Measurements from ENCODE around the gene ST8SIA6.
"Not testable (repeated sequence)": the region's sequence is repeated elsewhere in the genome, so short reads cannot be mapped to it uniquely, and the experiment has no call there.

Gene ST8SIA6

DNA sequence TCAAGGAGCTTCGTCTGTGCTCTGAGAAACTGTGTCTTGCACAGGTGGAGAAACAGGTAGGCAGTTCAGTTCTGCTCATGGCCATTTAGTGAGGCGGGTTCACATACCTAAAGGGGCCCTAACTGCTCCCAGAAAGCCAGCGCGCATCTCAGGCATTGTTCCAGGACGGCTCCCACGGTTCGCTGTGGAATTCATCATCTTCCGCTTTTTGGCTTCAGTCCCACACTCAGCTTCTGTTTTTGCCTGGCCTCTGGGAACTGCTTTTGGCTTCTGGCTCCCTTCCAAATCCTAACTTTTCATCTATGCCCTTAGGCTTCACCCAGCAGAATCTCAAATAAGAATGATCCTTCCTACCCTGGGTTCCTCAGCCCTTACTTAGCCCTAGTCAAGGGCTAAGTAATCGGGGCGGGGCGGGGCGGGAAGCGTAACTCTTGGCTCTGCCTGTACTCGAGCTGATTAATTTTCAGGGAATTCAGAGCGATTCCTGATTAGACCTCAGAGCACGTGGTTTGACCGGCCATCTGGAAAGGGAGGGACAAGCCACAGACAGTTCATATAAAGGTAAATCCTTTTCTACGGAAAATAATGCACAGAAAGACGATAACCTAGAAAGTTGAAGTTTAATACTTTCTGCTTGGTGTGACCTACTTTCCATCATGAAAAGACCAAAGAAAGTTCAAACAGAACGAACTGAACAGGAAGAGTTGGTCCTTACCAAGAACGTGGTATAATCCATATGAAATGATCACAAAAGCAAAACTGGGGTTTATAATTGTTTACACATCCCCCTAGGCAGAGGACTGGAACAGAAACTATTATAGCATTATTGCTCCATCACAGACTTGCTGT lies 105.7 kb downstream of the ST8SIA6 start:
- no peak for DNase-seq (ENCODE audit: low read depth in 1 of 2, low spot score in 1 of 2)

DNA sequence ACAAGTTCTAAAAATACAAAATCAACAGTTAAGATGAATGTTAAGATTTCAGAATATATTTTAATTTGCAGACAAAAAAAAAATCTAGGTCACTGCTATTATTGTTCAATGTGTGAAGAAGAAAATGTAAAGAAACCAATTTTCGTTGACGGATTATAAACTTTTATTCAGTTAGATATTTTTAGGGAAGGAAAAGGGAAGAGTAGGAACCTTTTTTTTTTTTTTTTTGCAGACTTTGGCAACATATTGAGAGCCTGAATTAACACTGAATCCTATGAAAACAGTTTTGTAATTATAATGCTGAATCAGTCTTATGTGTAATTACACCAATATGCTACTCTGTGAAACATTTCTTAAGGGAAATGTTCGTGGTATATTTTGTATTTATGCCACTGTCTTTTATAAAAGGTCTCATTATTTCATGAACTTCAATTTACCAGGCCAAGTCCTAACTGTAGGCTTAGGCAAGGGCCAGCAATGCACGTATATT lies 106.3 kb downstream of the ST8SIA6 start:
- no peak for DNase-seq (ENCODE audit: low read depth in 1 of 2, low spot score in 1 of 2)

DNA sequence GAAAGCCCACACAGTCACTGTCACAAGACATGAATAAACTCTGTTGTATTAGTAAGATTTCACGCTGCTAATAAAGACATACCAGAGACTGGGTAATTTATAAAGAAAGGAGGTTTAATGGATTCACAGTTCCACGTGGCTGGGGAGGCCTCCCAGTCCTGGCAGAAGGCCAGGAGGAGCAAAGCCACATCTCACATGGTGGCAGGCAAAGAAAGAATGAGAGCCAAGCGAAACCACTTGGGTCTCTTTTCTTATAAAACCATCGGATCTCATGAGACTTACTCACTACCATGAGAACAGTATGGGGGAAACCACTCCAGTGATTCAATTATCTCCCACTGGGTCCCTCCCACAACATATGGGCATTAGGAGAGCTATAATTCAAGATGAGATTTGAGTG lies 110.2 kb downstream of the ST8SIA6 start:
- DNase-seq (ENCODE audit: low read depth in 1 of 2, low spot score in 1 of 2), result no peak

DNA sequence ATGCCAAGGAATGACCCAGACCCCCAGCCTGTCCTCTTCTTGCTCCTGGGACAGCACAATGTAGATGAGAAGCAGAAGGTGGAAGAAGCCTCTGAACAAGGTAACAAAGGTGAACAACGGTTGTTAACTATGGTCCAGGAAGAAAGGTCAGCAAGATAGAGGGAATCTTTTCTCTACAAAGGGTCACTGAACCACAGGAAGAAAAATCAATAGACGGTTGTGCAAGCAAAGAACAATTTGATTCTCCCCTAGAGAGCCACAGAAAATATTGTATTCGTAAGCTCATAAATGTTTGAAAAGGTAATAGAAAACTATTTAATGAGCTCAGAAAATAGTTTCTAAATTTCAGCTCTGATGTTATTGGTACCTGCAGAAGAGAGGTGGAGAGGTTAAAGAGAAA lies 111.3 kb downstream of the ST8SIA6 start:
- DNase-seq (ENCODE audit: low read depth in 1 of 2, low spot score in 1 of 2), result no peak

DNA sequence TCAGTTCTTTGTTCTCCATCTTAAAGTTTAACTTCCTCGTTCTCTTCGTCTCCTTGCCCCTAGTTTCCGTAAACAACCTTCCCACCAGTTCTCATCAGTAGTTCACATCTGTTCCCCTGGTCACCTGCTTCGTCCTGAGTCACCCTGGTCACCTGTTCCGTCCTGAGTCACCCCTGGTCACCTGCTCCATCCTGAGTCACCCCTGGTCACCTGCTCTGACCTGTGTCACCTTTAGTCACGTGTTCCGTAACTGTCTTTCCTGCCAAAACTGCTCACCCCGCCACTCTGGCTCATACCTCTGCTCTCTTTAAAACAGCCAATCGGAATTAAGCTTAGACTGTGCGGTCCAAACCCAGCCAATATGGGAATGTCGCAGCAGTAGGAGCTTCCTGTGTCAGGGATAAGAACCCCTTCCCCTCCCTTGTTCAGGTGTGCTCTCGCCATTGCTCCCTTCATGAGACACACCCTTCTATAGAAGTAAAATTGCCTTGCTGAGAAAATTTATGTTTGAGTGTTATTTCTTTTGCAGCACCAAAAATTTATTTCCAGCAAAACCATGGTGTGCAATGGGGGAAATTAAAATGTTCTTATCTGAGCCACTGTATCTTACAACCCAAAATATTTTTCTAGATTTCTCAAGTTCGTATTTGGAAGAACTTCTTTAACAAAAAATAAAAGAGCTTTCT lies 114.1 kb downstream of the ST8SIA6 start:
- no peak for DNase-seq (ENCODE audit: low read depth in 1 of 2, low spot score in 1 of 2)

DNA sequence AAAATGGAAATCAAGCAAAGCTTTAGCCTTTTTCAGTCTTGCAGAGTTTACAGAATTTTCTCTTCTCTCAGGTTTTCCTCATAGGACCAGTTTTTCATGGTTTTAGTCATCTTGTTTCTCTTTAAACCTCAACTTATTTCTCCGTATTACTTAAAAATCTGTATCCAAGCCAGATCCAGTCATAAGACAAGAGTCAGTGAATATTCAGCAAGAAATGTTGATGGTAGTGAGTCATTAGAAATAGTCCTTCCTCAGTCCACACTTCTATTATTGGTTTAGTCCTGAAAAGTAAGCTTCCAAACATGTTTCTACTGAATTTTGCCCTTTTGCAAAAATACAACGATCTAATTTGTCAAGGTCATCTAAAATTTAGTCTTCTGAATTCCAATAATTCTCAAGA lies 119.3 kb downstream of the ST8SIA6 start:
- DNase-seq (ENCODE audit: low read depth in 1 of 2, low spot score in 1 of 2), result no peak

DNA sequence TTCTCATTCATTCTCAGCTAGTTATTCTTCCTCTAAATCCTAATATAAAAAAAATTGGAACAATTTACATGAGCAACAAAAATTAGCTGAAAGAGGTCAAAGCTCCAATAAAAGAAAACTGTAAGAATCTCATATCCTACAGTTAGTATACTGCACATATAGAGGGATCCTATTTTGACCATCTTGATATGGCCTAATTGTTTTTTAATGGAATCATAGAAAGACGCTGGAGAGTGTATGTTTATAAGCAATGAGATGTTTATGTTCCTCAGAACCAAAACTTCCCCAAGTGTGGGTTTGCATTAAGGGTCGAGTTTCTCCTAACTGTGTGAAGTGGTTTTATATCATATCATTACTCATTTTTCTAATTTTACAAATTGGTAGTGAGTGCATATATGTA lies 123.9 kb downstream of the ST8SIA6 start:
- DNase-seq (ENCODE audit: low read depth in 1 of 2, low spot score in 1 of 2), result no peak

DNA sequence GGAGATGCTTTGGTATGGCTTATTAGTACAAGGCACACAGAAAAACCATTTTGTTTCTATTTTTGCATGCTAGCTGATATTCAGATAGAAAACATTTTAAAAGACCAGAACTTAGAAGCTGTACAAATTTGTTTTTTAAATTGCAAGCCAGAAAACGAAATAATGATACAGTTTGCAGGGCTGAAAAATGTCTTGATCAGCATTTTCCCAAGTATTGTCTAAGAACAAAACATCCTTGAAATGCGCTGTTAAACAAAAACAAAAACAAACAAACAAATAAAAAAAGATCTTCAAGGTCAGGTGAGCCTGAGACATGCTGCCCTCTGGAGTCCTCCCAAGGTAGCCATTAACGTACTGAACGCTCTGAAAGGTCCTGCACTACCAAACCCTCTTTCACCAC lies 128.0 kb downstream of the ST8SIA6 start:
- DNase-seq (ENCODE audit: low read depth in 1 of 2, low spot score in 1 of 2), result no peak

DNA sequence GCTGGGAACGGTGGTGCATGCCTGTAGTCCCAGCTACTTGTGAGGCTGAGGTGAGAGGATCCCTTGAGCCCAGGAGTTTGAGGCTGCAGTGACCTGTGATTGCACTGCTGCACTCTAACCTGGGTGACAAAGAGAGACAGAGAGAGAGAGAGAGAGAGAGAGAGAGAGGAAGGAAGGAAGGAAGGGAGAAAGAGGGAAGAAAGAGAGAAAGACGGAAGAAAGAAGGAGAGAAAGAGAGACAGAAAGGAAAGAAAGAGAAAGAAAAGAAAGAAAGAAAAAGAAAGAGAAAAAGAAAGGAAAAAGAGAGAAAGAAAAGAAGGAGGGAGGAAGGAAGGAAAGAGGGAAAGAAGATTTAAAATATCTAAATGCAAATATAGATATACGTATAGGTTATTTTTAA lies 132.4 kb downstream of the ST8SIA6 start:
- DNase-seq (ENCODE audit: low read depth in 1 of 2, low spot score in 1 of 2), result not testable (repeated sequence)

DNA sequence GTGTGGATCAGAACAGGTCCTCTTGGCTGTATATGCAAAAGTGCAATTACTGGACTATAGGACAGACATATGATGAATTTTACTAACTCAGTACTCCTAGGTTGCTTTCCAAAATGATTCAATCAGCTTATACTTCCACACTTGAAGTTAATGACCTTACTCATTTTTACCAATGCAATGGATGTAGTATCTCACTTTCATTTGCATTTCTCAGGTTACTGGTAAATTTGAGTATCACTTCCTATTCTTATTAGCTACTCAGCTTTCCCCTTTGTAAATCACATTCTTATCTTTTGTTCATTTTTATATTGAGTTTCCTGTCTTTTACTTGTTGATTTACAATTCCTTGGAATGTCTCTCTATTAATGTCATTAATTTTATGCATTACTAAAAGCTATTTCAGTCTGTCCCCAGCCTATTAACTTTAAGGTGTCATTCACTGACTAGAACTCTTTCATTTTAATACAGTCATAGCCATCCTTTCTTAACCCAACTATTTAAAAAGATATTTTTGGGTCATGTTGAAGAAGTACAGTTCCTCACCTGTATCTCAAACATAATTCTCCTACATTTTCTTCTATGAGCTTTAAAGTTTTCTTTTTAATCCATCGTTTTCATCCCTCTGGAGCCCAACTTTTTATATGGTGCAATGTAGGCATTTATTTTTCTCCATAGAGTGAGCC lies 137.8 kb downstream of the ST8SIA6 start:
- no peak for DNase-seq (ENCODE audit: low read depth in 1 of 2, low spot score in 1 of 2)

DNA sequence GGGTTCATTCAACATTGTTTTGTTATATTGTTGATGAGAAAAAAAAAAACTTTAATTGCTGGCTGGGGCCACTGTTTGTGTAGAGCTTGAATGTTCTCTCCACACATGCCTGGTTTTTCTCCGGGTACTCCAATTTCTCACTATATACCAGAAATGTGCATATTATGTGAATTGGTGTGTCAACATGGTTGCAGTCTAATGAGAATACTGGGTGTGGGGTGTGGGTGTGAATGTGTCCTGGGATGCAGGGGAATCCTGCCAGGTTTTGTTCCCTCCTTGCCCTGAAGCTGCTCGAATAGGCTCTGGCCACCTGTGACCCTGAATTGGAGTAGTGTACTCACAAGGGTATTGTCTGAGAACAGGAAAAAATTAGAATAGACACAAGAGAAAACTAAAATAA lies 145.0 kb downstream of the ST8SIA6 start:
- no peak for DNase-seq (ENCODE audit: low read depth in 1 of 2, low spot score in 1 of 2)

DNA sequence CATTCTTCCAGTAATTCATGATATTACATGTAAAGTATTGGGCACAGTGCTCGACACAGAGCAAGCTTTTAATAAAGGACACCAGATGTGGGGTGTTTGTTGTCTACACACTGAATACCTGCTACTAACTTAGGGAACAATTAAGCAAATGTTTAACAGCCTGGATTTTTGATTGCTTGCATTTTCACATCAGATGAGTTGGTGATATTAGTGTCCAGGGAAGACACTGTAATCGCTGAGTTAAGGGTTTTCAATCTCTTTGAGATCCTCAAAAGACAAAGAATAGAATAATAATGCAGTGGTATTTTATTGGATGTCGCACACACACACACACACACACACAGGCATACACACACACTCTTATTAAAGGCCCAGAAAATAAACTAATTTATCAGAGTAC lies 147.3 kb downstream of the ST8SIA6 start:
- no peak for DNase-seq (ENCODE audit: low read depth in 1 of 2, low spot score in 1 of 2)

DNA sequence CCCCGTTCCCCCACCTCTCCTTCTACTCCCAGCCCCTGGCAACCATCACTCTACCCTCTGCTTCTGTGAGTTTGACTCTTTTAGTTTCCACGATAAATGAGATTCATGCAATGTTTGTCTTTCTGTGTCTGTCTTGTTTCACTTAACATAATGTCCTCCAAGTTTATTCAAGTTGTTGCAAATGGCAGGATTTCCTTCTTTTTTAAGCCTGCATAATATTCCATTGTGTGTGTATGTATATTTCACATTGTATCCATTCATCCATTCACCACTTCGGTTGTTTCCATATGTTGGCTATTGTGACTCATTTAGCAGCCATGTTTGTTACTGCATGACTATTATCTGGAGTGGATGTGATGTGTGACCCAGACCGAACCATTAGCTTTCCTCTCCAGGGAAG lies 162.0 kb downstream of the ST8SIA6 start:
- DNase-seq (ENCODE audit: low read depth in 1 of 2, low spot score in 1 of 2), result no peak

DNA sequence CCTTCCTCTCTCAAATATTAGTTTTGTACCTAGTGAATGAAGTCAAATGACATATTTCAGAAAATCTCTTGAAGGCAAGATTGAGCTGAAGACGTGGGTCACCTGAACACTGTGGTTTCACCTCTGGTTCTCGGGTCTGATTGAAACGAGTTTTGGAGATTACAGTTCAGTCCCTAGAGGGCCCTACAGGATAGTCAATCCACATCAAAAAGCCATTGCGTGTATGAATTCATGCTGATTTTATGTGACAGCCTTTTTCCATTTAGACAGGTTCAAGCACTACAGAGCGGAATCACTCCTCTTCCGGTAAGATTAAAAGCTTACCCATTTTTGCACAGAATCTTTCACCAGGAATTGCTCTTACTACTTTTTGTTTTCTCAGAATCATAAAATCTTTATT lies 164.2 kb downstream of the ST8SIA6 start:
- no peak for DNase-seq (ENCODE audit: low read depth in 1 of 2, low spot score in 1 of 2)

DNA sequence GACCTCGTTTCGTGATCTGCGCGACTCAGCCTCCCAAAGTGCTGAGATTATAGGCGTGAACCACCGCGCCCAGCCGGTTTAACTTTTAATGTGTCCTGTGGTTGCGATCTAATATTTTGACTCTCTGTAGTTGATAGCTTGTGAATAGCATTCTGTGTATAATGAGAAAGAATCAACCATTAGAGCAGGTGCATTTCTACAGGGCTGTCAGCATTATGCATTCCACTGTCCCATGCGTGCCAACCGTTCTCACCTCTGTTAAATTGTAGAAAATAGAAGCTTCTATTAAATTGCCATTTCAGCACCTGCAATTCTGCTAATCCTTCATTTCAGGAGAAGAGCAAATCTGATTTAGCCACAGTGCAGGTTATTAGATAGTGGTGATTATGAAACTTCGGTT lies 164.6 kb downstream of the ST8SIA6 start:
- DNase-seq (ENCODE audit: low read depth in 1 of 2, low spot score in 1 of 2), result no peak

DNA sequence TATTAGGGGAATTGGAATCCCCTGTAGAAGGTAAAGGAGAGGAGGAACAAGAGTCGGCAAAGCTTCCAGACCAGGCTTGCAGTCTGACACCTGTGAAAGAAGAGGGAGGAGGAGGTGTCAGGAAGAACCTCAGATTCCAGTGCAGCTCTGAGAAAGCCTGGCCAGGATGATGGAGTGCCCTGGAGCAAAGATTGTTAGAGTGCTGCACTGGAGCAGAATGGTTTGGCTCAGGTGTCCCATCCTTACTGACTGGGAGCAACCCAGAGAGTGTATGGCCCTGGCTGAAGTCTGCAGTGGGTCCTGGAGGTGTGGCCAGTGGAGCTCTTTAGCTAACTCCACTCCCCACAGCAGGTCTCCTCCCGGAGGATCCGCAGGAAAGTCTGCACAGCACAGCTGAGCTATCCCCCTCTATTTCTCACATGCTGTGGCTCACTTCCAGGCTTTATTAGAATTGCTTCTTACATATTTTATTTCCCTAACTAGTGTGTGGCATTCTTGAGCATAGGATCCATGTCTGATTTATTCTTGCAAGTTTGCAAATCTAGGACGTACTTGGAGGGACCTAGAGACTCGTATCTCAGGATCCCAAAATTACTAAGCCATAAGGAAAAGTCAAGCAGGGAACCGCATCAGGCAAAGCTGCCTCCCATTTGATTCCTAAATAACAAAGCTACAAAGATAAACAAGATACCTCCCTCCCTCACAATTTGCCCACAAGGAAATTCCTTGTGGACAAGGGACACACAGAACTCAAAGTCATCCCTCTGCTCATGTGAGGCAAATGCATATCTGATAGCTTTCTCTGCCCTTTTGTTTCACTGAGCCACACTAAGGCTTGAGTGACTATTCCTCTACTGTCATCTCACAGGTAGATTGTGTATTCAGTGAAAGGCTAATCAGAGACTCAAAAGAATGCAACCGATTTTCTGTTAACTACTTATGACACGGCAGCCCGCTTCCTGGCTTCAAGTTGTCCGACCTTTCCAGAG lies 167.5 kb downstream of the ST8SIA6 start:
- DNase-seq (ENCODE audit: low read depth in 1 of 2, low spot score in 1 of 2), result no peak

DNA sequence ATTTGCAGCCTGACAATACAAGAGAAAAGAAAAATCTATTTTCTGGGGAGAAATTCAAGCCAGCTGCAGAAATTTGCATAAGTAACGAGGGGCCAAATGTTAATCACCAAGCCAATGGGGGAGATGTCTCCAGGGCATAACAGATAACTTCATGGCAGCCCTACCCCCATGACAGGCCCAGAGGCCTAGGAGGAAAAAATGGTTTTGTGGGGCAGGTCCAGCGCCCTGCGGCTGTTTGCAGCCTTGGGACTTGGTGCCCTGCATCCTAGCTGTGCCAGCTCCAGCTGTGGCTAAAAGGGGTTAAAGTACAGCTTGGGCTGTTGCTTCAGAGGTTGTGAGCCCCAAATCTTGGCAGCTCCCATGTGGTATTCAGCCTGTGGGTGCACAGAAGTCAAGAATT lies 172.1 kb downstream of the ST8SIA6 start:
- DNase-seq (ENCODE audit: low read depth in 1 of 2, low spot score in 1 of 2), result no peak

DNA sequence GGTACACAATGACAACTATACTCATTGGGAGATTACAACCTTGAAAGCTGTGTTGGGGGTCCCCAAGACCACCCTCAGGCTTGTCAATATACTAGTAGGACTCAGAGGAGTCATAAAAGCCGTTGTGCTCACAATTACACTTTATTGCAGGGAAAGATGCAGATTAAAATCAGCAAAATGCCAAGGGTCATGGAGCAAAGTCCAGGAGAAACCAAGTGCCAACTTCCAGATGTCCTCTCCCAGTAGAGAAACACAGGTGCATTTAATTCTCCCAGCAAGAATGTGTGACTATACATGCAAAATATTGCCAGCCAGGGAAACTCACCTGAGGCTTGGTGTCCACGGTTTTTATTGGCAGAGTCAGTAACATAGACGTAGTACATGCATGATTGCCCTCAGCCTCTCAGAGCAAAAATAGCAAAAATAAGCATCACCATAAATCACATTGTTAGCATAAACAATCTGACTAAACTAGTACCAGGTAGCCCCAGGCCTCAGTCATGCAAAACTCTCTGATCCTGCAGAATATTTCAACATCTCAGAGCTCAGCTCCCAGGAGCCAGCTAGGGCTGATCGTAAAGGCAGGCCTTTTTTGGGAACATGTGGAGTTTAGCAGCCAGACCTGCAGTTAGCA lies 175.7 kb downstream of the ST8SIA6 start:
- no peak for DNase-seq (ENCODE audit: low read depth in 1 of 2, low spot score in 1 of 2)

DNA sequence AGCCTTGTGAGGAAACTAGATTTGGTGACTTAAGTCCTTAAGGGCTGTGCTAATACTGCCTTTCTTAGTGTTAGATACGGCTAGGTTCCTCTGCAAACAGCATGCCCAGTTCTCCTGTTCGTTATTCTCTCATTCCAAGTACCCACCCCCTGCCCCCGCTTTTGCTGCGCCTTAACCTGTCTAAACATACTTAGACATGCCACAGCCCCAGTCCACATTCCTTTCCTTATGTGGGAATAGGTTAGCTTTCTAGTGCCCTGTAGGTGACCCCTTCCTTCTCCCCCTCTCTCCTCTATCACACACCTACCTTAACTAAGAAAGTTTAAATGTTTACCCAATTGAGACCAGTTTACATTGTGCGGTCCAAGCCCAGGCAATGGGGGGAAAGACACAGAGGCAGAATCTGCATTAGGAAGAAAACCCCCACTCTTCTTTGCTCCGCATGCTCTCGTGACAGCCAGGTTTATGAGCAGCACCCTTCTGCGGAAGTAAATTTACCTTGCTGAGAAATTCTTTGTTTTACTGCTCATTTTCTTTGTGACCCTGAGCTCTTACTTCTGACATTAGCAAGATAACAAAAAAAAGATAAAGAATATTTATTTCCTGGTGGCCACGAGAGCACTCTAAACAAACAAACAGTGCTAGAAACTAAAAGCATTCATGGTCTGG lies 177.5 kb downstream of the ST8SIA6 start:
- no peak for DNase-seq (ENCODE audit: low read depth in 1 of 2, low spot score in 1 of 2)

DNA sequence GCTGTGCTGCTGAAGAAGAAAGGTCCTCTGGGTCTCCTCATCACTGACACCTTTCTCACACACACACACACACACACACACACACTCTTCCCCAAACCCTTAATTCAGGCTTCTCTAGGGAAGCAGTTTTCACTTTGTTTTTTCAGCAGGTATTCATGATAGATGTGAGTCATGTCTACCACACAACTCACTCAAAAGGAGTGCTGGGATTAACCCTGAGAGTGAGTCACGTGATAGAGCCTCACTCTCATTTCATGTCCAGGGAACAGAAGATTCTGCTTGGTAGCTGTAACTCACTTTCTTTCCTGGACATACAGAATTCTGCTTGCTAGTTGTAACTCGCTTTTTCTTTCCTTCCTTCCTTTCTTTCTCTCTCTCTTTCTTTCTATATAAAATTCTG lies 181.0 kb downstream of the ST8SIA6 start:
- DNase-seq (ENCODE audit: low read depth in 1 of 2, low spot score in 1 of 2), result no peak

Data from stimulated activated CD4-positive, alpha-beta T cell treated with anti-CD3 and anti-CD28 coated beads, Interleukin-15, amount 100 ng/mL, for 1 hour (primary cell).